ENCODE measurements around the gene KLHL24.
"Not testable (repeated sequence)": the region's sequence is repeated elsewhere in the genome, so short reads cannot be mapped to it uniquely, and the experiment has no call there.

Gene KLHL24

GRCh38 chr3:183636221-183637105, 1.0 kb downstream of the KLHL24 start:
- 0 out of 2 replicates have a peak, but pooled peaks cover 5% of the 10 kb centered on the region for H3K4me1 ChIP-seq (ENCODE audit: insufficient read depth, low read length)
- no peaks in the 10 kb centered on the region for H3K36me3 ChIP-seq (ENCODE audit: insufficient read depth, low read length)
- WGBS = under 1% methylated on average over 84 of the region's 84 CpGs
- no peaks in the 10 kb centered on the region for H3K27me3 ChIP-seq (ENCODE audit: insufficient read depth, low read length)
- no peaks in the 10 kb centered on the region for H3K9me3 ChIP-seq (ENCODE audit: insufficient read depth, low read depth, low read length)
- peak overlapping the region; percentile 84 for H3K9ac ChIP-seq (ENCODE audit: low read depth, low read length)
- peak overlapping the region; percentile 94 for H3K27ac ChIP-seq (ENCODE audit: low read depth, low read length)
- H3K4me3 ChIP-seq (ENCODE audit: low read length) = peak overlapping the region; percentile 97

GRCh38 chr3:183637106-183637486, 1.7 kb downstream of the KLHL24 start:
- peak overlapping the region; percentile 58 for H3K27ac ChIP-seq (ENCODE audit: low read depth, low read length)
- H3K9me3 ChIP-seq (ENCODE audit: insufficient read depth, low read depth, low read length) = no peaks in the 10 kb centered on the region
- peak overlapping the region; percentile 84 for H3K9ac ChIP-seq (ENCODE audit: low read depth, low read length)
- peak overlapping the region; percentile 97 for H3K4me3 ChIP-seq (ENCODE audit: low read length)
- 0 out of 2 replicates have a peak, but pooled peaks cover 5% of the 10 kb centered on the region for H3K4me1 ChIP-seq (ENCODE audit: insufficient read depth, low read length)
- no peaks in the 10 kb centered on the region for H3K36me3 ChIP-seq (ENCODE audit: insufficient read depth, low read length)
- H3K27me3 ChIP-seq (ENCODE audit: insufficient read depth, low read length) = no peaks in the 10 kb centered on the region
- WGBS = 79% methylated on average over 6 of the region's 6 CpGs

GRCh38 chr3:183637633-183638032, 2.2 kb downstream of the KLHL24 start:
- H3K9me3 ChIP-seq (ENCODE audit: insufficient read depth, low read depth, low read length); H3K4me1 ChIP-seq (ENCODE audit: insufficient read depth, low read length); H3K27ac ChIP-seq (ENCODE audit: low read depth, low read length); H3K27me3 ChIP-seq (ENCODE audit: insufficient read depth, low read length); H3K4me3 ChIP-seq (ENCODE audit: low read length); H3K9ac ChIP-seq (ENCODE audit: low read depth, low read length); H3K36me3 ChIP-seq (ENCODE audit: insufficient read depth, low read length): not testable (repeated sequence)
- 95% methylated on average over 14 of the region's 14 CpGs for WGBS

GRCh38 chr3:183638101-183638852, 2.9 kb downstream of the KLHL24 start:
- H3K9me3 ChIP-seq (ENCODE audit: insufficient read depth, low read depth, low read length) = no peaks in the 10 kb centered on the region
- H3K27ac ChIP-seq (ENCODE audit: low read depth, low read length) = no peak overlapping the region
- no peaks in the 10 kb centered on the region for H3K36me3 ChIP-seq (ENCODE audit: insufficient read depth, low read length)
- no peaks in the 10 kb centered on the region for H3K27me3 ChIP-seq (ENCODE audit: insufficient read depth, low read length)
- WGBS = 94% methylated on average over 6 of the region's 6 CpGs
- no peak overlapping the region for H3K4me3 ChIP-seq (ENCODE audit: low read length)
- no peak overlapping the region for H3K9ac ChIP-seq (ENCODE audit: low read depth, low read length)
- H3K4me1 ChIP-seq (ENCODE audit: insufficient read depth, low read length) = 0 out of 2 replicates have a peak, but pooled peaks cover 5% of the 10 kb centered on the region

- WGBS = 97% methylated on average over 11 of the region's 11 CpGs
- not testable (repeated sequence) for H3K4me3 ChIP-seq (ENCODE audit: low read length); H3K9me3 ChIP-seq (ENCODE audit: insufficient read depth, low read depth, low read length); H3K9ac ChIP-seq (ENCODE audit: low read depth, low read length); H3K27ac ChIP-seq (ENCODE audit: low read depth, low read length); H3K36me3 ChIP-seq (ENCODE audit: insufficient read depth, low read length); H3K4me1 ChIP-seq (ENCODE audit: insufficient read depth, low read length); H3K27me3 ChIP-seq (ENCODE audit: insufficient read depth, low read length)
These were observed 5.2 kb downstream of the KLHL24 start for GRCh38 chr3:183640635-183641034.

- Histone ChIP-seq H3K36me3 (ENCODE audit: insufficient read depth, low read length) (peaks cover 6% of the 10 kb centered on the region; the same call in 1 of the 2 replicates), H3K4me1 (ENCODE audit: insufficient read depth, low read length) (0 out of 2 replicates have a peak, but pooled peaks cover 5% of the 10 kb centered on the region), H3K9ac (ENCODE audit: low read depth, low read length) (no peak overlapping the region), H3K27me3 (ENCODE audit: insufficient read depth, low read length) (no peaks in the 10 kb centered on the region), H3K9me3 (ENCODE audit: insufficient read depth, low read depth, low read length) (no peaks in the 10 kb centered on the region), H3K4me3 (ENCODE audit: low read length) (no peak overlapping the region), H3K27ac (ENCODE audit: low read depth, low read length) (no peak overlapping the region)
- WGBS = 98% methylated on average over 2 of the region's 2 CpGs
These were observed 6.5 kb downstream of the KLHL24 start for GRCh38 chr3:183641882-183642281.

GRCh38 chr3:183644244-183644643, 8.8 kb downstream of the KLHL24 start:
- H3K36me3 ChIP-seq (ENCODE audit: insufficient read depth, low read length) = peaks cover 6% of the 10 kb centered on the region; the same call in 1 of the 2 replicates
- H3K4me3 ChIP-seq (ENCODE audit: low read length) = no peak overlapping the region
- no peaks in the 10 kb centered on the region for H3K27me3 ChIP-seq (ENCODE audit: insufficient read depth, low read length)
- no peak overlapping the region for H3K27ac ChIP-seq (ENCODE audit: low read depth, low read length)
- H3K9me3 ChIP-seq (ENCODE audit: insufficient read depth, low read depth, low read length) = no peaks in the 10 kb centered on the region
- 100% methylated on average over 1 of the region's 1 CpG for WGBS
- H3K4me1 ChIP-seq (ENCODE audit: insufficient read depth, low read length) = no peaks in the 10 kb centered on the region
- H3K9ac ChIP-seq (ENCODE audit: low read depth, low read length) = no peak overlapping the region

GRCh38 chr3:183645254-183645653, 9.8 kb downstream of the KLHL24 start:
- Histone ChIP-seq H3K27ac (ENCODE audit: low read depth, low read length) (no peak overlapping the region), H3K4me1 (ENCODE audit: insufficient read depth, low read length) (no peaks in the 10 kb centered on the region), H3K27me3 (ENCODE audit: insufficient read depth, low read length) (no peaks in the 10 kb centered on the region), H3K9me3 (ENCODE audit: insufficient read depth, low read depth, low read length) (peaks cover 2% of the 10 kb centered on the region; the same call in 1 of the 2 replicates), H3K9ac (ENCODE audit: low read depth, low read length) (no peak overlapping the region), H3K36me3 (ENCODE audit: insufficient read depth, low read length) (peaks cover 11% of the 10 kb centered on the region), H3K4me3 (ENCODE audit: low read length) (no peak overlapping the region)
- 100% methylated on average over 1 of the region's 2 CpGs for WGBS

GRCh38 chr3:183650554-183650953, 15.1 kb downstream of the KLHL24 start:
- Histone ChIP-seq H3K4me1 (ENCODE audit: insufficient read depth, low read length) (no peaks in the 10 kb centered on the region), H3K36me3 (ENCODE audit: insufficient read depth, low read length) (peaks cover 54% of the 10 kb centered on the region), H3K9ac (ENCODE audit: low read depth, low read length) (no peak overlapping the region), H3K4me3 (ENCODE audit: low read length) (no peak overlapping the region), H3K27ac (ENCODE audit: low read depth, low read length) (no peak overlapping the region), H3K27me3 (ENCODE audit: insufficient read depth, low read length) (no peaks in the 10 kb centered on the region), H3K9me3 (ENCODE audit: insufficient read depth, low read depth, low read length) (peaks cover 50% of the 10 kb centered on the region)
- WGBS = 95% methylated on average over 4 of the region's 4 CpGs

- no peak overlapping the region for H3K9ac ChIP-seq (ENCODE audit: low read depth, low read length)
- H3K27me3 ChIP-seq (ENCODE audit: insufficient read depth, low read length) = no peaks in the 10 kb centered on the region
- no peak overlapping the region for H3K4me3 ChIP-seq (ENCODE audit: low read length)
- no peaks in the 10 kb centered on the region for H3K4me1 ChIP-seq (ENCODE audit: insufficient read depth, low read length)
- H3K27ac ChIP-seq (ENCODE audit: low read depth, low read length) = no peak overlapping the region
- WGBS = 92% methylated on average over 5 of the region's 6 CpGs
- H3K36me3 ChIP-seq (ENCODE audit: insufficient read depth, low read length) = peaks cover 56% of the 10 kb centered on the region
- peaks cover 50% of the 10 kb centered on the region for H3K9me3 ChIP-seq (ENCODE audit: insufficient read depth, low read depth, low read length)
These were observed 18.0 kb downstream of the KLHL24 start for GRCh38 chr3:183653209-183654064.
